HG02759 (cell line): ENCODE data around the gene MMP14.
"Not testable (repeated sequence)": the region's sequence is repeated elsewhere in the genome, so short reads cannot be mapped to it uniquely, and the experiment has no call there.

ENCODE experiments used
- ATAC-seq: cut with Tn5 transposase; IDR thresholded peaks from one replicate; pipeline ENCODE4 v1.9.1; 2021; ENCODE audit warnings: mild to moderate bottlenecking, moderate library complexity; ENCODE audit not compliant: unreplicated experiment

Gene MMP14

GRCh38 chr14:22813145-22813544 lies 23.2 kb upstream of the MMP14 start:
- no peak for ATAC-seq

GRCh38 chr14:22814373-22814772 lies 22.0 kb upstream of the MMP14 start:
- no peak for ATAC-seq

GRCh38 chr14:22814941-22815713 lies 21.3 kb upstream of the MMP14 start, which contains the start of gene SLC7A7:
Gene SLC7A7 (minus strand): TSS chr14:22815435. CDS start chr14:22813398, 2,037 bp downstream.
- ATAC-seq: no peak

- ATAC-seq: peak; percentile 27
Observed at GRCh38 chr14:22819151-22819988, 17.0 kb upstream of the MMP14 start.

GRCh38 chr14:22820731-22821130 lies 15.7 kb upstream of the MMP14 start:
- ATAC-seq: no peak

GRCh38 chr14:22821193-22822015 lies 15.0 kb upstream of the MMP14 start:
- no peak for ATAC-seq

GRCh38 chr14:22822016-22822570 lies 14.3 kb upstream of the MMP14 start:
- ATAC-seq: no peak

- peak; percentile 63 for ATAC-seq
Observed at GRCh38 chr14:22822571-22823098, 13.8 kb upstream of the MMP14 start.

- no peak for ATAC-seq
Observed at GRCh38 chr14:22824711-22825359, 11.6 kb upstream of the MMP14 start.

GRCh38 chr14:22829076-22829660 lies 7.2 kb upstream of the MMP14 start:
- not testable (repeated sequence) for ATAC-seq

- ATAC-seq: peak; percentile 94
Observed at GRCh38 chr14:22829661-22830442, 6.5 kb upstream of the MMP14 start, which contains the start of gene MRPL52. Gene MRPL52 (plus strand): TSS chr14:22829887. CDS start chr14:22829913, 26 bp downstream.

GRCh38 chr14:22830443-22831010 lies 5.9 kb upstream of the MMP14 start:
- ATAC-seq: no peak

GRCh38 chr14:22835505-22835904 lies 880 bp upstream of the MMP14 start:
- no peak for ATAC-seq

- no peak for ATAC-seq
Observed at GRCh38 chr14:22837114-22837749, 847 bp downstream of the MMP14 start.

- no peak for ATAC-seq
Observed at GRCh38 chr14:22837750-22838538, 1.6 kb downstream of the MMP14 start.

GRCh38 chr14:22838631-22839041 lies 2.3 kb downstream of the MMP14 start:
- no peak for ATAC-seq

GRCh38 chr14:22839159-22839779 lies 2.9 kb downstream of the MMP14 start:
- no peak for ATAC-seq
